Measurements from ENCODE around the gene ATP11C.
"Not testable (repeated sequence)": the region's sequence is repeated elsewhere in the genome, so short reads cannot be mapped to it uniquely, and the experiment has no call there.

The ATP11C gene

DNA sequence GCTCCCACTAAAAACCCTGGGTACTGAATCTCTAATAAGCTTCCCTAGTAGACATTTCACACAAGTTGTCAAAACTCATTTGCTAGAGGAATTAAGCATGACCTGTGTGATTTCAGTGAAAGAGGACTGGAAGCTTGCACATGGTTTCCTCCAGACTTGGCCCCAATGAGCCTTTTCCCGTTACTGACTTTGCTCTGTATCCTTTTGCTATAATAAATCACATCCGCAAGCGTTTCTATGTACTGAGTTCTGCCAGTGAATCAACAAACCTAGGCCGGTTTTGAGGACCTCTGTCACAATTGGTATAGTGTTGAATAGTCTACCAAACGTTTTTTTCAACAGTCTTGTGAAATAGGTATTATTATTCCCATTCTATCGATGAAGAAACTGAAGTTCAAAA lies 8.2 kb downstream of the ATP11C start:
- DNase-seq = no peak

DNA sequence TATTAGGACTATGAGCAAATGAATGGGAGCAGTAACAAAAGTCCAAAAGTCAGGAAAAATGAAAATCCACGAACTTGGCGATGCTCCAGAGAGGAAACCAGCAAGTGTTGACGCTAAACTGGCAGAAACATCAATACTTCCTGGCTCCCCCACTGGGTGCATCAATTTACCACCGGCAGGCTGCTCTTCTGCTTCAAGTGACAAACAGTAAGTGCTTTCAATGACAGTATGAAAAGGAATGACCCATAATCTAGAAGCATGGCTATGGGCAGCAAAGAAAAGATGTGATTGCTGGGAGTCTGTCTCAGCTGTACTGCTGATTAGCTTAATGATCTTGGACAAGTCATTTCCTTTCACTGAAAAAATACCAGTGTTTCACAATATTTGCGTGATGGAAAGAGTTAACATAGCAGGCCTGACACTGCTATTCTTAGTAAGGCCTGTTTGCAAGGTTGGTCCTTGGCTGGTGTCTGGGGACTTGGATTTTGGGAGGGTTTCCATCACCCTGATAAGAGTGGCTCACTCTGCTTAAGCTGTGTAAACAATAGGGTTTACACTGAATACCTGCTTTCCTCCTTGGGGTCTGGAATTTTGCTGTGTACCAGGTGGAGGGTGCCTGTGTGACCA lies 8.7 kb downstream of the ATP11C start:
- DNase-seq = no peak

DNA sequence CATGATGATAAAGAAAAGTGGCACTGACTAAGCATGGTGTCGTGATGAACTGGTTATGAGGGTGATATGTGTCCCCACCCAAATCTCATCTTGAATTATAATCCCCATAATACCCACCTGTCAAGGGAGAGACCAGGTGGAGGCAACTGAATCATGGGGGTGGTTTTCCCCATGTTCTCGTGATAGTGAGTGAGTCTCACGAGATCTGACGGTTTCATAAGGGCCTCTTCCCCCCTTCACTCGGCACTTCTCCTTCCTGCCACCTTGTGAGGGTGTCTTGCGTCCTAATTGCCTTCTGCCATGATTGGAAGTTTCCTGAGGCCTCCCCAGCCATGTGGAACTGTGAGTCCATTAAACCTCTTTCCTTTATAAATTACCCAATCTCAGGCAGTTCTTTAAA lies 11.7 kb downstream of the ATP11C start:
- not testable (repeated sequence) for DNase-seq

DNA sequence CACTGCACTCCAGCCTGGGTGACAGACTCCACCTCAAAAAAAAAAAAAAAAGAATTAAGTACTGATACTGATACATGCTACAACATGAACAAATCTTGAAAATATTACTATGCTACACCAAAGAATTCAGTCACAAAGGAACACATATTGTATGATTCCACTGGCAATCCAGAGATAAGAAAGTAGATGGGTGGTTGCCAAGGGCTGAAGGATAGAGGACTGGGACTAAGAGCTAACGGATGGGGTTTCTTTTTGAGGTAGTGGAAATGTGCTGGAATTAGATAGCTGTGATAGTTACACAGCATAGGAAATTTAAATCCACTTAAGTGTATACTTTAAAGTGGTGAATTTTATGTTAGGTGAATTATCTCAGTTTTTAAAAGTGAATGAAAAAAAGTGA lies 12.5 kb downstream of the ATP11C start:
- no peak for DNase-seq

DNA sequence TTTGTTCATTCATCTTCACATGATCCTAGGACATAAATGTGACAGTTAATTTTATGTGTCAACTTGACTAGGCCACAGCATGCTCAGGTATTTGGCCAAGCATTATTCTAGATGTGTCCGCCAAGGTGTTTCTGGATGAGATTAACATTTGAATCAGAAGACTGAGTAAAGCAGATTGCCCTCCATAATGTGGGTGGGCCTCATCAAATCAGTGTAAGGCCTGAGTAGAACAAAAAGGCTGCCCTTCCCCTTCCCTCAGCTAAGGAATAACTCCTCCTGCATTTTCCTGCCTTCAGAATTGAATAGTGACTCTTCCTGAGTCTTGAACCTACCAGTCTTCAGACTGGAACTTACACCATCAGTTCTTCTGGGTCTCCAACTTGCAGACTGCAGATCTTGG lies 18.4 kb downstream of the ATP11C start:
- DNase-seq = no peak

DNA sequence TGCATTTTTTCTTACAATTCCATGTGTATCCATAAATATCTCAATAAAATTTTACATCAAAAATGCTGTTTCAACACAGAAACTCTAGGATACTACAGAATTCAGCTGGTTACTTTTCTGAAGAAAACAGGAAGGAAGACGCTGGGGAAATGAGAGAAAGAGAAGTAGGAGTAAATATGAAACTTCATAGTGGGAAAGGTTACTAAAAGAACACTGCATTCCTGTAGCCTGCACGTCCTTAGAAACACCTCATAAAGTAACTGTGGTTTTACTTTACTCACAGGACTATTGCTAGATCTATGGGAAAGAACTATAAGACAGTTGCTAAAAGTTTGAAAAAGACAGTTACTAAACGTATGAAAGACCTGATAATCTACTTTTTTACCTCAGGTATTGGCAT lies 23.1 kb downstream of the ATP11C start:
- no peak for DNase-seq

DNA sequence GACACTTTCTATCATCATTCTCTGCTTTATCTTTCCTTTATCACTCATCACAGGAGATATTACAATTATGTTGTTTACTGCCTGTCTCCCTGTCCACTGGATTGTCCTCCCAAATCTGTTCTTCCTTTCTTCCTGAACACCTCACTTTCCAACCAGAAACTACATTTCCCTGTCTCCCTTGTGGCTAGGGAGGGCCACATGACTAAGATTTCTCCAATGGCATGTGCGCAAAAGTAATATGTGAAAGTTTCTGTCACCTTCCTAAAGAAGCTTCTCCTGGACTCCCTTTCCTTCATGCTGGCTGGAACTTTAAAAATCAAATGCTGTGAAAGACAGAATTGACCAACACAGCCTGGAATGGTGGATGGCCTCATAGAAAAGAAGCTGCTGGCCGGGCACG lies 25.8 kb downstream of the ATP11C start:
- DNase-seq = no peak

DNA sequence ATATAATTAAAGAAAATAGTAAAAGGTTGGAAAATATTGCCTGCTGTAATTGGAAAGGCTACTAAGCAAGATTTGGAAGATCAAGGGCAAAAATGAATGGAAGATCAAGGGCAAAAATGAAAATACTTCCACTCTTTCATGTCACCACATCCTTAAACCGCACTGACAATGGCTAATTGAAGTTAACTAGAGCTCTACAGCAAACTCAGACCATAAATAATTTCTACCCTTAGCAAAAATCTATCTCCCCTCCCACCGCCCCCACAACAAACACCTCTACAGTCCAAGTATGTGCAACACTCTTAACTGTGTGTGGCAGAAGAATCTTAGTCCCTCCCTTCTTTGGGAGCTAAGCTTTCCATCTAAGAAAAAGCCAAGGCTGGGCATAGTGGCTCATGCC lies 27.1 kb downstream of the ATP11C start:
- DNase-seq = no peak

DNA sequence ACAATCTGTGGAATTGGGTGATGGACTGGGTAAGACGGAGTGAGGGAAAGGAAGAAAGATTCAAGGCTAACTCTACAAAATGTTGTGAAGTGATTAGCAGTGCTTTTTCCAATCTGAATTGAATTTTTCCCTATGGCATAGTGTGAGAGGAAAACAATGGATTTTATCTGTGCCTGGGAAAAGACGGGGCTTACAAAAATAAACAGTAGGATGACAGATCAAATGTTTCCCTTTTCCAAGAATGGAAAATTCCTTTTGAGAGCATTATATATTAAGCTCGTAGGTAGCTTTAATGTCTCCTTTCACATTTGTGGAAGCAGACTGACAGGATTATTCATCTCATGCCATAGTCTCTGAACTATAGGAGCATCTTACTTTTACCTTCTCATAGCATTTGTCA lies 27.8 kb downstream of the ATP11C start:
- DNase-seq = no peak

DNA sequence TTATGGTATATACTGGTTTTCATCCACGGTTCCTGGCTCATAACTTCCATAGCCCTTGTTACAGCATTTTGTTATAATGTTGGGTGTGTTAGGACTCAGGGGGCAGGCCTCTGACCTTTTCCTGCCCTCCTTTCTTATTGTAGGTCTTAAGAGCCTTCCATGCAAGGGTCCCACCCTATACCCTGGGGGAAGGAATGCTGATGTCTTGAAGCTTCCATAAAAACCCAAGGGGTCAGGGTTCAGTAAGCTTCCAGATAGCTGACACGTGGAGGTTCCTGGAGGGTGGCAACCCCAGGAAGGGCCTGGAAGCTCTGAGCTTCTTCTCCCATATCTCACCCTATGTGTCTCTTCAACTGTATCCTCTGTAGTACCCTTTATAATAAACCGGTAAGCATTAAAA lies 29.6 kb downstream of the ATP11C start:
- no peak for DNase-seq

DNA sequence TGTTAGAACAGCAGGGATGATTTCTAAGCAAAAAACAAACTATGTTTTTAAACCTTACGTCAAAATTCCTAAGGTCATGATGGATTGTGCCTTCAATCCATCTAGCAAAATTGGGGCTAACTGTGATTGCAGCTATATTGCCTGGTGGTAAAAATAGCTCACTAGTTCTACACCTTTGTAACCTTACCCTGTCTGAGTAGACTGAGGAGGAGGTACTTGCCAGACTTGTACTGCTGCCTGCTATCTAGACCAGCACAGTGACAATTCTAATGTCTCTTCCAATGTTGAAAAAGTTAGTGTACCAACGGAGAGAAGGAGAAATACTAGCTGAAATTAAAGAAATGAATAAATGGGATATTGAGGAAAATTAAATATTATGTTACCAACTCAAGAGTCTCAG lies 30.3 kb downstream of the ATP11C start:
- no peak for DNase-seq

DNA sequence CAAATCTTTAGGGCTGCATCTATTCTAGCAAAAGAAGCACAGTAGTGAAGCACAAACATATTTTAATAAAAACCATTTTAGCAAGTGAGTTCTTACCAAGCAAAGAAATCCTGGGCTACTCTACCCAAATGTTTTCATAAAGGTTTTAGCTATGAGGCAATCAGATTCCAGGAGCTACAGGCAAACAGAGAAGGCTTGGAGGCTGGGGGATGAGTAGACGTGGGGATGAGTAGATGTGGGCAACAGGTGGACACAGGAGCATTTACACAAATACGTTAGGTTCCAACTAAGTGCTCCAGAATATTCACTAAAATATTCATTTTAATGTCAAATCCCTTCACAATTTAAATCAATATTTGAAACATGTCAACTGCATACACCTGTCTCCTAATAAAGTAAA lies 34.5 kb downstream of the ATP11C start:
- no peak for DNase-seq

DNA sequence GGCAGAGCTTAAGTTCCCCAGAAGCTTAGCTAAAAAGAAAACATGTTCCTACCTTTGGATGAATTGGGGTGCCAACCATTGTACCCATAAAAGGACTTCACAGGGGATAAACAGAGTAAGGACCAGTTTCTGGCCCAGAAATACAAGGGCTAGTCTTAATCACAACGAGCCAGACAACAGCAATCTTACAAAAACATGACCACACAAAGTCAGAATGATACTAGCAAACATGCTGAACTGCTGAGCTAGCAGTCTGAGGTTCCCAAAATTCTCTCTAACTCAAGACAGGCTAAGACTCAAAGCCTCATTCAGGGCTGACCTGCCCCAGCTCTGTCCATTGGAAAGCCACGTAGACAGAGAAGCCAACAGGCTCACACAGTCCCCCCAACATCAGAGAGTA lies 40.3 kb downstream of the ATP11C start:
- peak in 2 of 56 donors; percentile 4 to 10 for DNase-seq

DNA sequence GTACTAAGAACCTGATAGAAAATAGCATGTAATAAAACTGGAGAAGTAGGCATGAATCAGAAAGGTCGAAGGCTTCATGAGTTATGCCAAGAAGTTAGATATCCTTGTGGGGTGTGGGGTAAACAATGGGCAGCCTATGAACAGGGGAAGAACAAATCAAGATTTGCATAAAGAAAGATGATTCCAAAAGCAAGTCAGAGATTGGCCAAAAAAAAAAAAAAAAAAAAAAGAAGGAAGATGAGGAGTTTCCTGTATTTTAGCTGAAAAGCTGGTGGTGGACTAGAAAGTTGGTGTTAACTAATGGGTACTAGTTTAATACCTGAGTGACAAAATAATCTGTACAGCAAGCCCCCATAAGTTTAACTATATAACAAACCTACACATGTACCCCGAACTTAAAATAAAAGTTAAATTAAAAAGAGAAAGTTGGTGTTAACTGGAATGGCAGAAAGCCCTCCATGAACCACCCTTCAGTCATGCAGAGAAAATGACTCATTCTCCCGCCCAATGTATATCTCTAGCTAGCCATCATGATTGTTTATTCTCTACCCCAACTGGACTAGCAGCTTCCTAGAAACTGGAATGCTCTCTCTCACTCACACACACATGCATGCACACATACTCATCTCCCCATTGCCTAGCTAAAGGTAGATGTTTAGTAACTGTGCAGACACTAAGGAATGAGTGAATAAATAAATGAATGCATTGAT lies 41.7 kb downstream of the ATP11C start:
- no peak for DNase-seq

DNA sequence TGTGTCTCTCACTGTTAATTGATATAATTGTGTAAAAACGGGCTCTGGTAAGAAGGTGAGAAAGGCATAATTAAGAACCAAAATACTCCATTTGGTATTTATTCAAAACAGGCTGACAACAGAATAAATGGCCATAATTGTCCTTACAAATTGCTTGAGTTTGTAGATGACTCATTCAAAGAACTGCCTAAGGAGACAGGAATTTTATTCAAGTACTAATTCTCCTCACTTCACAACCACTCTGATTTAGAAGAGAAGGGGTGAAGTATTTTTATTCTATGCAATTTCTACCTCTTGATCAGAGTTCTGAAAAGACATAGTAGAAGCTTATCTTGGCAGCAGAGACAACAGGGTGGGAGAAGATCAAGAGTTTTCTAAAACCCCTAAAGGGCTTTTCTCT lies 43.1 kb downstream of the ATP11C start:
- DNase-seq = no peak

DNA sequence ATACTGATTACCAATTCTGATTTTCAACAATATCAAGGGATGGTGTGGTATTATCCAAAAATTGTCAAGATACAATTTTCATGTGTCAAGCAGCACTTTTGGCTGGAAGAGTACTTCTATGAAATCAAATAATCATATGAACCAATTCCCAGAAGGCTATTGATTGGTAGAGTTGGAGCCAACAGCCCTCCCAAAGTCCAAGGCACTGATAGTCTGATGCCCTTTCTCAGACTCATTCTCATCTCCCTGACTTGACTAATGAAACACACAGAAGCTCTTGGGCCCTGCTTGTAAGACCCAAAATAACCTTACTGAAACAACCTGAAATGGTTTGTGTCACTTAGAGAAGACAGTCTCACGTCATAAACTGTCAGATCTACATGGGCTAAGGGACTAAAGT lies 48.9 kb downstream of the ATP11C start:
- DNase-seq = no peak

DNA sequence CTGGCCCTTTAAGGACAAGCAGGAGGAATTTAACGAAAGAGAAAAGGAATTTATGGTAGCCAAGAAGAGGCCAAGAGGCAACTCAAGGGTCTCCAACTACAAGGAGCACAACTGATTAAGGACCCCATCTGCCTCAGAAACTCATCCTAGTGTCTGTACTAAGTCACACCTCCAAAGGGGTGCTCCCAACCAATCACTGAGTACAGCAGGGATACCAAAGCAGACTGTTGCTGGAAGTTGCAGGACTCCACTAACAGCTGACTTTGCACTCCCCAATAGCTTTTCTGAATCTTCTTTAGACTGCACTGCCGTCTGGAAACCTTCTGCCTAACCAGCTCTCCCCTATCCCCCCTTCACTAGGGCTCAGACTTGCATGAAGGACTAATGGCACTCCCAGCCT lies 50.6 kb downstream of the ATP11C start:
- no peak for DNase-seq

DNA sequence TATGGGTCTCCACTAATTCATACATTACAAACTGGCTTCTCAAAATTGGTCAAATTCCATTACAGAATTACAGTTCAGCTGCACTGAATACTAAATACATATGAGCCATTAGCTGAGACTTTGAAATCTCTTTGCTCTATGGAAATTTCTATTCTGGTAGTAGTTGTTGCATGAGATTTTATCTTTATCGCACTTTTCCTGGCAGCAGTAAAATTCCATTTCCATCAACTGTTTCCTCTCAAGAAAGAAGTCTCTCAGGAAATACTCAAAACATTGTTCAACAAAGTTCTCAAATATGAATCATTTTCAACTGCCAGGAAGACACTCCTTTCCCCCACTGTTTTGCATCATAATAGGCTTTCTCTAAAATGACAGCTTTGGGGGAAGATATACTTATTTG lies 51.3 kb downstream of the ATP11C start:
- no peak for DNase-seq

DNA sequence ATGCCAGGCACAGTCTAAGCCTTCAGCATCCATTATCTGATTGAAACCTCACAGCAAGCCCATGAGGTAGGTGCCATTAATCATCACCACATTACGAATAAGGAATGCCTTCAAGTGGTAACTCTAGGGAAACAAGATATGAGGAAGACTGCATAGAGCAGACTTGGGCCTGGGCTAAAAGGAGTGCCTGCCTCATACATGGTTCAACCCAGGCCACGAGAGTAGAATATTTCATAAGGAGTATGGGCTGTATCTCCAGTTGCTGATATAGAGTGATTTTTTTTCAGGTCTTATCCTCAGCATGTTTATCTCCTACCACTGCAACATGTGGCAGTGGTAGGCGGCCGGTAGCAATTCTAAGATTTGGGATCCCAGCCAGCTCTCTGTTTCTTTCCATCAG lies 51.7 kb downstream of the ATP11C start:
- DNase-seq = peak in 1 of 56 donors; percentile 0

DNA sequence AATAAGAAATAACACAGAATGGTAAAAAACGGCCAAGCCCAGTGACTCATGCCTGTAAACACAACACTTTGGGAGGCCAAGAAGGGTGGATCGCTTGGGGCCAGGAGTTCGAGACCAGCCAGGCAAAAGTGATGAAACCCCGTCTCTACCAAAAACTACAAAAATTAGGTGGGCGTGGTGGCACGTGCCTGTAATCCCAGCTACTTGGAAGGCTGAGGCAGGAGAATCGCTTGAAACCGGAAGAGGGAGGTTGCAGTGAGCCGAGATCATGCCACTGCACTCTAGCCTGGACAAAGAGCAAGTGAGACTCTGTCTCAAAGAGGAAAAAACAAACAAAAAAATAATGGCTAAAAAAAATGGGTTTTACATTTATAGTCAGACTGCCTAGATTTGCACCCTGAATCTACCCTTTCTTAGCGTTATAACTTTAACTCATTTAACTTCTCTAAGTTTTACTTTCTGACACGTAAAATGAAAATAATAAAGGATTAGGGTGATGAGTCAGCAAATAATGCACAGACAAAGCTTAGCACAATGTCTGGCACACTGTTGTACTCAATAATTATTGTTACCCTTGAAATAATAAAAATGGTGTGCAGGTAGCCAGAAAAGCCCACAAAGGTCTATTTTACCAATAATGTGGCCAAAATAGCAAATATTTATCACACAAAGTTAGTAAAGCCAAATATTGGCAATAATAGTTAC lies 55.0 kb downstream of the ATP11C start:
- no peak for DNase-seq

DNA sequence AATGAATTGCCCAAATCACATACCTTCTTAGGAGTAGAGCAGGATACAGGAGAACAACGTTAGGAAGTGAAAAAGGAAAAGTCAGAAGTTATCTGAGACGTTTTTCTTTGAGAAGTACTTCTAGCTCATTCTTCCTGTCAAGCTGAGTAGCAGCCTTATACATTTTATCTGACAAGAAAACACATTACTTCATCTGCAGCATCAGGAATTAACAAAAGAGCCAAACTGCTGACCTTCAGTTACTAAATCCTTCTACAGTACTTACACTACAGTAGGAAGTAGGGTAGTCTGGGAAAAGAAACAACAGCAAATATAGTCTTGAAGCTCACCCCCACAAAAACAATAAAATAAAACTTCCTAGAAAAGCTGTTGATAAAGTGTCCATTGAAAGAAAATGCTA lies 57.0 kb downstream of the ATP11C start:
- DNase-seq = no peak

DNA sequence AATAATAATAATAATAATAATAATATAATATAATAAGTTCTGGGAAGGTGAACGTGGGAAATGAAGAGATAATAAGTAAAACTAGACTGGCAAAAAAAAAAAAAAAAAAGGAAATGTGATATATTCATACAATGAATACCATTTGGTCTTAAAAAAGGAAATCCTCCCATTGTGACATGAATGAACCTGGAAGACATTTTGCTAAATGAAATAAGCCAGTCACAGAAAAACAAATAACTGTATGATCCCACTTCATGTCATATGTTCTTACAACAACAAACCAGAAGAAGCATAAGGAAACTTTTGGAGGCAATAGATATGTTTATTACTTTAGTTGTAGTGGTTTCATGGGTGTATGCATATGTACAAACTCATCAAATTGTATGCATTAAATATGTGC lies 63.1 kb downstream of the ATP11C start:
- DNase-seq = no peak

DNA sequence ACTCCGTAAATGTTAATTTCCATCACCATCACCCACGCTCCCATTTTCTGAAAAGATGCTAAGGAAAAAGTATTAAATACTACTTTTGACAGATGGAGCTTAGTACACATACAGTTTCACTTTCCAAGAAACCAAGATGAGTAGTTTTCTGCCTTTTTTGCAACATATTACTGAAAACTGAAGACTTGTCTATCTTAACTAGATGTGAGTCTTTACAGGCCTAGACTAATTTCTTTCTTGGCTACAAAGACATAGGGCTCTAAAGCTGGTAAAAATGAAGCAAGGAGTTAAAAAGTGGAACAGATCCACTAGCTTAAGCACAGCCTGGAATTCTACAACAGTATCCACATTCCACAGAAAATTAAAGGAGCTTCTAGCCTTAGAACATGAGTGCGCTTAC lies 68.2 kb downstream of the ATP11C start:
- DNase-seq = no peak

Measured in amygdala (tissue), 56 donors.